AG09309 (cell line): ENCODE results near the gene VPS52.

Experiments
- DNase-seq: peaks from one replicate; pipeline ENCODE4 v3.0.0-alpha.2; 2010; ENCODE audit warnings: low read depth
- H3K4me3 ChIP-seq: 2 replicates; pipeline ENCODE4 v1.5.1; 2011; ENCODE audit warnings: mild to moderate bottlenecking, low read depth, low read length, moderate library complexity; ENCODE audit not compliant: control insufficient read depth
- CTCF ChIP-seq: IDR thresholded peaks from 2 replicates; pipeline ENCODE4 v1.5.1; 2011; ENCODE audit warnings: mild to moderate bottlenecking, low read depth, low read length, inconsistent platforms; ENCODE audit not compliant: insufficient read depth, control insufficient read depth; ENCODE audit errors: missing control alignments

The VPS52 gene

GRCh38 chr6:33301877-33302276 lies 30.2 kb upstream of the VPS52 start:
- DNase-seq = no peak
- no peak overlapping the region for H3K4me3 ChIP-seq
- no peak for TF ChIP-seq CTCF

DNA sequence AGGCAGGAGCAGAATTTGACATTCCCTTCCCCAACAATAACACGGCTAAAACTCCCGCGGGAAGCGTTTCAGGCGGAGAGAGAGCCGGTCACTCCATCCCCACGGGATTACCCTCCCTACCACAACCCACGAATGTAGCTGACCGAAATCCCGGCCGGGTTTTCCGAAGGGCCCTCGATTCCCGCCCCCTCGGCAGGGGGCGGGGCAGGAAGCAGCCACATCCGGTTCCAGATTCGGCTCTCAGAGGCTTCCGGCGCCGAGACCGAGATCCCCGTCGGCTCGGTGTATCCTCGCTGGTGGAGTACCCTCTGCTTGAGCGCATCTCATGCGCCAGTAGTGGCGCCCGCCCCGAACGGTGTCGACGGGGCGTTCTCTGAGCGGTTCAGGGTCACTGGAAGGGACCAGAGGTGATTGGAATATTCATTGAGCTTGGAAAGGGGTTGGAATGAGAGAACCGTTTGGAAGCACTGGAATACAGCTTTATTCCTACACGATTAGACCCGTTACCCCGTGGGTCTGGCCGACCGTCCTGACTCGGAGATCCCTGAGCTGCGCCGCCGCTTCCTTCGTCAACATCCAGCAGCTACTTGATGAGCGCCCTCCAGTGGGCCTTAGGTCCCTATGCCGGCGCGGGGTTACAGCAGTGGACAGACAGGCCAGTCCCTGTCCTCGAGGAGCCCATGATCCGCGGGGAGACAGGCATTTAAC lies 27.7 kb upstream of the VPS52 start:
- DNase-seq = peak; percentile 62
- peak; percentile 84 for TF ChIP-seq CTCF
- H3K4me3 ChIP-seq = peak overlapping the region; percentile 77

GRCh38 chr6:33298773-33299236 lies 27.1 kb upstream of the VPS52 start, which contains the start of gene RGL2:
TSS of gene RGL2 (minus strand) at chr6:33298942. CDS start at chr6:33298610, 332 bp downstream.
- peak within 1 kb of the TSS; percentile 77 for H3K4me3 ChIP-seq
- TF ChIP-seq CTCF = no peak
- no peak for DNase-seq

- peak overlapping the region; percentile 77 for H3K4me3 ChIP-seq
- DNase-seq = no peak
- no peak for TF ChIP-seq CTCF
Observed at GRCh38 chr6:33297956-33298772, 26.5 kb upstream of the VPS52 start.

DNA sequence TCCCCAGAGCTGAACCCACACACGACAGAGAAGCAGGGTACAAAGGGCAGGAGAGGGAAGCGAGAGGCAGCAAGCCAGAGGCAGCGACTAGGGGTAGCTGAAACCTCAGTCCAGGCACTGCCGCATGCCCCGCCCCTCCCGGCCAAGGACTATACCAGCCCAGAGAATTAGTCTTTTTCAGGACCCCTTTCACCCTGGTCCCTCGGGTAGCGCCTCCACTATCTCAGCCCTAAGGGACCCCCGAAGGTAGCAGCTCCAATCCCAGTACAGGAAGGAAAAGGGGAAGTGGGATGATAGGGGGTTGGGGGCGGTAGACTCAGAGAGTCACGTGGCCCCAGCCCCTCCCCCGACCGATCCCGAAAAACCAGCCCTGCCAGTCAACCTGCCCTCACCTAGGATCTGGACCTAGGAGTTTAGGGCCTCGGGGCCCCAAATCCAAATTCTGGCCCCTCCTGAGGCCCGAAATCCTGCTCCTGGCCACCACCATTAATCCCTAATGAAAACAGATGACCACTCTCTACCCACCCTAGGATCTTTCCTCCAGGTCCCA lies 25.8 kb upstream of the VPS52 start:
- no peak for TF ChIP-seq CTCF
- H3K4me3 ChIP-seq = peak overlapping the region; percentile 77
- no peak for DNase-seq

- peak overlapping the region; percentile 77 for H3K4me3 ChIP-seq
- no peak for DNase-seq
- TF ChIP-seq CTCF = no peak
Observed at GRCh38 chr6:33296797-33297405, 25.2 kb upstream of the VPS52 start.
